ENCODE data around the gene TMEM132D. TPM values are rescaled to one million over a fixed set of nuclear protein-coding genes. Genes with fewer than 3 reads are reported as not detected.

Gene TMEM132D
- total RNA-seq, 1 donor: not detected

- Histone ChIP-seq H3K9me3 (ENCODE audit: low read depth, low read length) (peaks cover 3% of the 10 kb centered on the region), H3K4me2 (ENCODE audit: insufficient read depth, low read length) (no peak overlapping the region), H2AFZ (ENCODE audit: low read length) (no peak overlapping the region), H3K36me3 (ENCODE audit: insufficient read depth, low read length) (no peaks in the 10 kb centered on the region), H3K4me3 (ENCODE audit: insufficient read depth, low read length) (no peak overlapping the region), H3K79me2 (ENCODE audit: insufficient read depth, low read length) (no peaks in the 10 kb centered on the region), H4K20me1 (ENCODE audit: insufficient read depth, low read length) (no peaks in the 10 kb centered on the region), H3K27ac (ENCODE audit: low read depth, low read length) (no peak overlapping the region), H3K27me3 (ENCODE audit: insufficient read depth, low read length) (no peaks in the 10 kb centered on the region), H3K4me1 (ENCODE audit: insufficient read depth, low read length) (no peaks in the 10 kb centered on the region)
- DNase-seq (ENCODE audit: insufficient read length, low spot score, missing footprints): no peak
- no peak for TF ChIP-seq CTCF (IDR thresholded peaks at IDR 0.05; ENCODE audit: extremely low read depth, low read depth, low read length)
Observed at GRCh38 chr12:129870136-129870535, 33.7 kb downstream of the TMEM132D start.

GRCh38 chr12:129868575-129868974 is 35.2 kb downstream of the TMEM132D start:
- DNase-seq (ENCODE audit: insufficient read length, low spot score, missing footprints): no peak
- no peak overlapping the region for H3K4me2 ChIP-seq (ENCODE audit: insufficient read depth, low read length)
- no peaks in the 10 kb centered on the region for H3K79me2 ChIP-seq (ENCODE audit: insufficient read depth, low read length)
- H3K27me3 ChIP-seq (ENCODE audit: insufficient read depth, low read length): no peaks in the 10 kb centered on the region
- H3K9me3 ChIP-seq (ENCODE audit: low read depth, low read length): peaks cover 3% of the 10 kb centered on the region
- H4K20me1 ChIP-seq (ENCODE audit: insufficient read depth, low read length): no peaks in the 10 kb centered on the region
- no peak for TF ChIP-seq CTCF (IDR thresholded peaks at IDR 0.05; ENCODE audit: extremely low read depth, low read depth, low read length)
- no peaks in the 10 kb centered on the region for H3K36me3 ChIP-seq (ENCODE audit: insufficient read depth, low read length)
- no peaks in the 10 kb centered on the region for H3K4me1 ChIP-seq (ENCODE audit: insufficient read depth, low read length)
- no peak overlapping the region for H3K27ac ChIP-seq (ENCODE audit: low read depth, low read length)
- H2AFZ ChIP-seq (ENCODE audit: low read length): no peak overlapping the region
- H3K4me3 ChIP-seq (ENCODE audit: insufficient read depth, low read length): no peak overlapping the region

GRCh38 chr12:129863938-129864337 is 39.9 kb downstream of the TMEM132D start:
- Histone ChIP-seq H4K20me1 (ENCODE audit: insufficient read depth, low read length) (no peaks in the 10 kb centered on the region), H3K4me2 (ENCODE audit: insufficient read depth, low read length) (no peak overlapping the region), H3K27ac (ENCODE audit: low read depth, low read length) (no peak overlapping the region), H3K9me3 (ENCODE audit: low read depth, low read length) (peaks cover 3% of the 10 kb centered on the region), H2AFZ (ENCODE audit: low read length) (no peak overlapping the region), H3K79me2 (ENCODE audit: insufficient read depth, low read length) (no peaks in the 10 kb centered on the region), H3K4me3 (ENCODE audit: insufficient read depth, low read length) (no peak overlapping the region), H3K36me3 (ENCODE audit: insufficient read depth, low read length) (no peaks in the 10 kb centered on the region), H3K4me1 (ENCODE audit: insufficient read depth, low read length) (no peaks in the 10 kb centered on the region), H3K27me3 (ENCODE audit: insufficient read depth, low read length) (no peaks in the 10 kb centered on the region)
- no peak for DNase-seq (ENCODE audit: insufficient read length, low spot score, missing footprints)
- no peak for TF ChIP-seq CTCF (IDR thresholded peaks at IDR 0.05; ENCODE audit: extremely low read depth, low read depth, low read length)

GRCh38 chr12:129862561-129863175 is 41.2 kb downstream of the TMEM132D start:
- DNase-seq (ENCODE audit: insufficient read length, low spot score, missing footprints): peak; percentile 25
- H2AFZ ChIP-seq (ENCODE audit: low read length): no peak overlapping the region
- no peaks in the 10 kb centered on the region for H3K4me1 ChIP-seq (ENCODE audit: insufficient read depth, low read length)
- no peaks in the 10 kb centered on the region for H4K20me1 ChIP-seq (ENCODE audit: insufficient read depth, low read length)
- no peak overlapping the region for H3K4me3 ChIP-seq (ENCODE audit: insufficient read depth, low read length)
- TF ChIP-seq CTCF (IDR thresholded peaks at IDR 0.05; ENCODE audit: extremely low read depth, low read depth, low read length): no peak
- no peak overlapping the region for H3K4me2 ChIP-seq (ENCODE audit: insufficient read depth, low read length)
- no peak overlapping the region for H3K27ac ChIP-seq (ENCODE audit: low read depth, low read length)
- no peaks in the 10 kb centered on the region for H3K79me2 ChIP-seq (ENCODE audit: insufficient read depth, low read length)
- H3K9me3 ChIP-seq (ENCODE audit: low read depth, low read length): peaks cover 3% of the 10 kb centered on the region
- H3K27me3 ChIP-seq (ENCODE audit: insufficient read depth, low read length): no peaks in the 10 kb centered on the region
- no peaks in the 10 kb centered on the region for H3K36me3 ChIP-seq (ENCODE audit: insufficient read depth, low read length)

Data from osteoblast (primary cell).